ENCODE results near the gene NOS1AP.

GRCh38 chr1:162055062-162055461 lies 14.4 kb upstream of the NOS1AP start:
- TF ChIP-seq CTCF (conservative IDR thresholded peaks at IDR 0.05; ENCODE audit: low read depth, low read length) (no peak), EZH2phosphoT487 (IDR thresholded peaks at IDR 0.05; ENCODE audit: borderline replicate concordance, low read length) (no peak)
